IMR-90 (cell line): ENCODE data around the gene NF1. TPM values are rescaled to one million over a fixed set of nuclear protein-coding genes. Genes with fewer than 3 reads are reported as not detected.
A peak's percentile ranks its signal among the peaks of the same experiment; 100 is the strongest.

Source experiments
- ATAC-seq: fragments of 200-7000 bp; cut with Tn5 transposase; 2 replicates; pipeline ENCODE4 v1.9.1; 2020; ENCODE audit warnings: low read depth, mild to moderate bottlenecking, moderate library complexity
- BruUV-seq: library from RNA; stranded (reverse); fragments of 400-500 nt; replicated peaks from 2 replicates; lab custom pipeline; 2021; lab: Mats Ljungman, UMichigan
- CTCF ChIA-PET: fragments of 300-600 bp; formaldehyde crosslinking; extraction: SDS; loops from one replicate; lab custom pipeline; 2021; ENCODE audit warnings: antibody characterized with exemption; lab: Yijun Ruan, JAX
- POLR2A ChIA-PET: fragments of 300-600 bp; sonication (Branson Sonifier 250); formaldehyde crosslinking; loops from one replicate; lab custom pipeline; 2022; ENCODE audit warnings: antibody characterized with exemption; ENCODE audit not compliant: unreplicated experiment; lab: Charles Lee
- DNase-seq: peaks from one replicate; pipeline ENCODE4 v3.0.0; 2013
- H2AFZ ChIP-seq: replicated peaks from 2 replicates; pipeline ENCODE3; 2013; ENCODE audit warnings: low read length, mild to moderate bottlenecking; ENCODE audit not compliant: poor library complexity
- H2AK5ac ChIP-seq: 2 replicates; pipeline ENCODE4 v1.6.1; 2013; ENCODE audit warnings: low read depth, low read length, inconsistent platforms
- H2AK9ac ChIP-seq: replicated peaks from 2 replicates; pipeline ENCODE3; 2013; ENCODE audit warnings: mild to moderate bottlenecking, low read depth, low read length, moderate library complexity; ENCODE audit not compliant: poor library complexity
- H2BK120ac ChIP-seq: 2 replicates; pipeline ENCODE4 v1.6.1; 2013; ENCODE audit warnings: low read depth, low read length, inconsistent platforms
- H2BK15ac ChIP-seq: 3 replicates; pipeline ENCODE4 v1.6.1; 2013; ENCODE audit warnings: low read depth, low read length, inconsistent platforms
- H2BK20ac ChIP-seq: 2 replicates; pipeline ENCODE4 v1.6.1; 2013; ENCODE audit warnings: low read depth, mild to moderate bottlenecking, inconsistent platforms, low read length, moderate library complexity
- H2BK5ac ChIP-seq: 2 replicates; pipeline ENCODE4 v1.6.1; 2013; ENCODE audit warnings: mild to moderate bottlenecking, low read depth, low read length, inconsistent platforms; ENCODE audit not compliant: poor library complexity, severe bottlenecking
- H3K14ac ChIP-seq: replicated peaks from 2 replicates; pipeline ENCODE4 v1.6.1; 2013; ENCODE audit warnings: low read depth, low read length, inconsistent platforms
- H3K18ac ChIP-seq: 2 replicates; pipeline ENCODE4 v1.6.1; 2013; ENCODE audit warnings: low read depth, low read length, control low read depth
- H3K23ac ChIP-seq: 2 replicates; pipeline ENCODE4 v1.6.1; 2013; ENCODE audit warnings: low read depth, low read length, inconsistent platforms
- H3K27ac ChIP-seq: 2 replicates; pipeline ENCODE4 v1.5.1; 2013; ENCODE audit warnings: mild to moderate bottlenecking, control low read depth, low read length; ENCODE audit not compliant: insufficient read depth
- H3K27me3 ChIP-seq: 2 replicates; pipeline ENCODE4 v1.6.1; 2013; ENCODE audit warnings: low read length; ENCODE audit not compliant: control insufficient read depth, insufficient read depth
- H3K36me3 ChIP-seq: 2 replicates; pipeline ENCODE4 v1.6.1; 2013; ENCODE audit warnings: low read length, mixed read lengths; ENCODE audit not compliant: control insufficient read depth, insufficient read depth
- H3K4ac ChIP-seq: 2 replicates; pipeline ENCODE4 v1.6.1; 2013; ENCODE audit warnings: low read depth, low read length, inconsistent platforms
- H3K4me1 ChIP-seq: 2 replicates; pipeline ENCODE4 v1.6.1; 2013; ENCODE audit warnings: low read length, mixed read lengths; ENCODE audit not compliant: control insufficient read depth, insufficient read depth
- H3K4me2 ChIP-seq: 2 replicates; pipeline ENCODE4 v1.6.1; 2013; ENCODE audit warnings: low read depth, mild to moderate bottlenecking, control low read depth, low read length, moderate library complexity
- H3K4me3 ChIP-seq: 2 replicates; pipeline ENCODE4 v1.5.1; 2013; ENCODE audit warnings: low read depth, mild to moderate bottlenecking, control low read depth, low read length, moderate library complexity; ENCODE audit not compliant: insufficient read depth
- H3K56ac ChIP-seq: 2 replicates; pipeline ENCODE4 v1.6.1; 2013; ENCODE audit warnings: low read length, inconsistent platforms; ENCODE audit not compliant: insufficient read depth; ENCODE audit errors: extremely low read depth
- H3K79me1 ChIP-seq, 2 experiments: 2 replicates each; pipeline ENCODE4 v1.6.1; 2013; ENCODE audit warnings: low read length in 2 of 2, inconsistent platforms in 1 of 2, low read depth in 1 of 2
- H3K9ac ChIP-seq: 2 replicates; pipeline ENCODE4 v1.6.1; 2013; ENCODE audit warnings: low read depth, low read length, control low read depth
- H3K9me1 ChIP-seq: 2 replicates; pipeline ENCODE4 v1.6.1; 2013; ENCODE audit warnings: low read length, inconsistent platforms; ENCODE audit not compliant: insufficient read depth
- H3K9me3 ChIP-seq: 2 replicates; pipeline ENCODE4 v1.6.1; 2013; ENCODE audit warnings: low read length; ENCODE audit not compliant: control insufficient read depth, insufficient read depth
- H4K20me1 ChIP-seq: 2 replicates; pipeline ENCODE4 v1.6.1; 2013; ENCODE audit warnings: low read length, inconsistent platforms; ENCODE audit not compliant: insufficient read depth
- H4K5ac ChIP-seq: 2 replicates; pipeline ENCODE4 v1.6.1; 2013; ENCODE audit warnings: mild to moderate bottlenecking, low read depth, low read length, control low read depth
- H4K8ac ChIP-seq, 2 experiments: 2 replicates each; pipeline ENCODE4 v1.6.1; 2013; ENCODE audit warnings: low read depth in 2 of 2, low read length in 2 of 2, control low read depth in 1 of 2, inconsistent platforms in 1 of 2
- H4K91ac ChIP-seq: 2 replicates; pipeline ENCODE4 v1.6.1; 2013; ENCODE audit warnings: low read depth, low read length, inconsistent platforms; ENCODE audit not compliant: insufficient read depth
- BHLHE40 ChIP-seq: fragments of 150-350 bp; IDR thresholded peaks from 2 replicates; pipeline ENCODE4 v1.6.1; 2016; ENCODE audit warnings: mild to moderate bottlenecking, low read depth, low read length
- CEBPB ChIP-seq: IDR thresholded peaks from 2 replicates; pipeline ENCODE4 v1.6.1; 2012; ENCODE audit warnings: low read depth, low read length, improper control_type of control experiment
- CHD1 ChIP-seq: IDR thresholded peaks from 2 replicates; pipeline ENCODE4 v1.6.1; 2012; ENCODE audit warnings: low read depth, low read length, improper control_type of control experiment
- FOS ChIP-seq: fragments of 150-350 bp; IDR thresholded peaks from 2 replicates; pipeline ENCODE4 v1.6.1; 2016; ENCODE audit warnings: low read depth, low read length
- MAFK ChIP-seq: IDR thresholded peaks from 2 replicates; pipeline ENCODE4 v1.6.1; 2012; ENCODE audit warnings: low read depth, low read length, improper control_type of control experiment
- MAZ ChIP-seq: IDR thresholded peaks from 2 replicates; pipeline ENCODE4 v1.6.1; 2012; ENCODE audit warnings: low read depth, mild to moderate bottlenecking, low read length, improper control_type of control experiment, moderate library complexity, borderline replicate concordance
- NFE2L2 ChIP-seq: fragments of 150-350 bp; IDR thresholded peaks from 2 replicates; pipeline ENCODE4 v1.6.1; 2016; ENCODE audit warnings: low read depth, mild to moderate bottlenecking, low read length
- POLR2A ChIP-seq: IDR thresholded peaks from 2 replicates; pipeline ENCODE4 v1.6.1; 2012; ENCODE audit warnings: mild to moderate bottlenecking, low read depth, low read length
- RCOR1 ChIP-seq: IDR thresholded peaks from 2 replicates; pipeline ENCODE4 v1.6.1; 2012; ENCODE audit warnings: mild to moderate bottlenecking, low read length, improper control_type of control experiment; ENCODE audit not compliant: insufficient replicate concordance
- RFX5 ChIP-seq: IDR thresholded peaks from 2 replicates; pipeline ENCODE4 v1.8.0; 2012; ENCODE audit warnings: low read depth, mild to moderate bottlenecking, low read length, moderate library complexity
- SMC3 ChIP-seq: fragments of 150-350 bp; IDR thresholded peaks from 2 replicates; pipeline ENCODE4 v1.6.1; 2016; ENCODE audit warnings: low read depth, mild to moderate bottlenecking, antibody characterized with exemption, low read length, moderate library complexity
- WGBS, 2 experiments: methylation state at CpG; one replicate each; pipeline versions ENCODE4 v1.1.5 to v1.1.7; 2013; ENCODE audit warnings: missing lambda C conversion rate in 2 of 2; ENCODE audit not compliant: insufficient read length in 1 of 2; ENCODE audit errors: extremely low coverage in 2 of 2; 5-methylcytosine and 5-hydroxymethylcytosine counted together
- dilution Hi-C: fragments of 300-500 bp; cut with HindIII; formaldehyde crosslinking; loops from one replicate; pipeline ENCODE4 v1.14.3; 2018; ENCODE audit warnings: low sequenced_read_pairs; ENCODE audit not compliant: unreplicated experiment
- in situ Hi-C: fragments of 300-500 bp; cut with MboI; formaldehyde crosslinking; loops from 3 replicates; pipeline ENCODE4 v1.14.3; 2019; ENCODE audit warnings: low sequenced_read_pairs, inconsistent platforms, mixed read lengths
- intact Hi-C: fragments of 100-400 bp; cut with micrococcal nuclease; formaldehyde crosslinking; loops from 2 replicates; pipeline ENCODE4 v1.10.0; 2022
- polyA plus RNA-seq, 3 experiments: library from polyadenylated mRNA; depleted of rRNA; stranded (reverse); fragments of >200 nt; gene quantifications; 2 replicates each; pipeline ENCODE4 v1.2.3, GENCODE V29; 2012; ENCODE audit warnings: low replicate concordance in 1 of 3
- total RNA-seq: library from RNA; depleted of rRNA; stranded (reverse); fragments of >200 nt; gene quantifications from 2 replicates; pipeline ENCODE4 v1.2.3, GENCODE V29; 2012
- TF ChIP-seq, protein P1 (sequence below): fragments of 150-350 bp; IDR thresholded peaks from 2 replicates; pipeline ENCODE4 v1.6.1; 2017; ENCODE audit warnings: mild to moderate bottlenecking, antibody characterized with exemption, low read length, low read depth
- TF ChIP-seq, protein P2 (sequence below): conservative IDR thresholded peaks from 2 replicates; pipeline ENCODE4 v1.5.1; 2012; ENCODE audit warnings: mild to moderate bottlenecking, low read depth, low read length, improper control_type of control experiment

The NF1 gene
- total and polyA plus RNA-seq, 2 of the 4 experiments (the other 2 are of a cell fraction): 17.9 to 48.6 TPM

DNA sequence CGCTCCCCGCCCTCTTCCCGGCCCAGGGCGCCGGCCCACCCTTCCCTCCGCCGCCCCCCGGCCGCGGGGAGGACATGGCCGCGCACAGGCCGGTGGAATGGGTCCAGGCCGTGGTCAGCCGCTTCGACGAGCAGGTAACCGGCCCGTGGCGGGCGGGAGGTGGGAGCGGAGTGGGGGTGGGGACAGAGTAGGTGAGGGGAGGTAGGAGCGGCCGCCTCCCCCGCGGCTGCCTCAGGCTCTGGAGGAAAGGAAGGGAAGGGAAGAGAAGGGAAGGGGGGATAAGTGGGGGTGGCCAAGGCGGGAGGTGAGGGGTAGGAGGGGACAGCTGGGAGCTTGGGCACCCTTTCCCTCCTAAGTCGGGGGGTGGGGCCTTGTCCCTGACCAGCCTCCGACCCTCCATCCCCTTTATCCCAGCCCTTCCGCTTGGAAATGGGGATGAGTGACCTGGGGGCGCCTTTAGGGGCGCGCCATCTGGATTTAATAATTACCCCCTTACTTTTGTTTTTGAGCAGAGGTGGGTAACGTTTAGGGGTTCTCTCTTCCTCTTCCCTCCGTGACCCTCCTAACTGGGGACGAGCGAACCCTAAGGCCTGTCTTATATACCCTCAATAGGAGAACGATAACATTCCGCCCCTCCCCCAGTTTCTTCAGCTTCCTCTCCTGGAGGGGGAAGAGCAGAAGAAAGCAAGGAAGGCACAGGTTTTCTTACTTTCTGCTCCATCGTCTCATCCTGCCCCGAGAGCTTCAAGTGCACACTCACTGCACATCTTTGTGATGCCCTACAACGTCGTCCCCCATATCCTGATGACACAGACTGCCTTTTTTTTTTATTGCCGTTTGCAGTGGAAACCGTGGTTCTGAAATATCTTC, 694 bp downstream of the NF1 start (continued):
- TF ChIP-seq RCOR1 (no peak), NFE2L2 (no peak)

DNA sequence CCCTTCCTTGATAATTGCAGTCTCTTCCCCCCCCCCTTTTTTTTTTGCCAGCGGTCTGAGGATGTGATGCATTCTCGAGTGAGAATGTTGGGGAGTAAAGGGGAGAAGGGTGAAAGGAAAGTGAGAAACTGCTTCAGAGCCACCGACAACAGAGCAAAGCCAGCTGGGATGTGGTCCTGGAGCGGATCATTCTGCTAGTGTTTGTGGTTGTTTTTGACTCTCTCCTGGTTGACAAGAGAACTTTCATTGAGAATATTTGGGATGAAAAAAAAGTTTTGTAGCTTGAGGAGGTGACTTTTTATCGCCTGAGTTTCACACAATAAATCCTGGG, 1.3 kb downstream of the NF1 start:
- CTCF ChIA-PET: interaction anchor here (0.8 to 1.3 kb wide), 2 partner anchors 59 to 120 kb away, joined by 3 to 4 read pairs; no protein-coding TSS in a partner anchor
- no TSS peak for BruUV-seq
- H3K4me1 ChIP-seq: no peaks in the 10 kb centered on the region; the same call in 1 of the 2 replicates
- intact Hi-C loops: loop anchor here (5.0 kb wide), 3 partner anchors 84 to 121 kb away; no protein-coding TSS in a partner anchor
- no peaks in the 10 kb centered on the region for H3K9me3 ChIP-seq
- H4K5ac ChIP-seq: peak overlapping the region; percentile 0; the same call in 1 of the 2 replicates
- 0 out of 2 replicates have a peak overlapping the region, but pooled peaks have one; percentile 88 for H2AK5ac ChIP-seq
- peaks cover 7 to 34% of the 10 kb centered on the region in 2 experiments for H3K79me1 ChIP-seq
- H4K8ac ChIP-seq: peak overlapping the region; percentile 24 to 74; a peak in 3 of 4 replicates
- no peaks in the 10 kb centered on the region for H3K36me3 ChIP-seq
- H4K91ac ChIP-seq: peak overlapping the region; percentile 75
- H3K27ac ChIP-seq: peak overlapping the region; percentile 95; the same call in 1 of the 2 replicates
- H2BK5ac ChIP-seq: peak overlapping the region; percentile 96
- peak overlapping the region; percentile 47 for H3K14ac ChIP-seq
- DNase-seq (no peak), ATAC-seq (no peak)
- H3K56ac ChIP-seq: peak overlapping the region; percentile 55; the same call in 1 of the 2 replicates
- H3K4ac ChIP-seq: peak overlapping the region; percentile 71
- H2AK9ac ChIP-seq: peak overlapping the region; percentile 97
- peak overlapping the region; percentile 77; the same call in 1 of the 2 replicates for H3K18ac ChIP-seq
- peak overlapping the region; percentile 54 for H3K4me3 ChIP-seq
- in situ Hi-C loops: no loop called here
- POLR2A ChIA-PET: interaction anchor here (0.6 kb wide), 1 partner anchor 23 kb away, joined by 6 read pairs; no protein-coding TSS in a partner anchor
- H4K20me1 ChIP-seq: peaks cover 34% of the 10 kb centered on the region
- H2AFZ ChIP-seq: peak overlapping the region; percentile 56
- 0% methylated on average over 1 of the region's 5 CpGs; no CpG with 5 or more reads in 1 of the 2 experiments for whole genome bisulfite sequencing, 2 experiments
- H3K23ac ChIP-seq: peak overlapping the region; percentile 68
- H2BK120ac ChIP-seq: peak overlapping the region; percentile 56
- H2BK15ac ChIP-seq: 0 out of 3 replicates have a peak overlapping the region, but pooled peaks have one; percentile 43
- no peaks in the 10 kb centered on the region for H3K27me3 ChIP-seq
- H3K9me1 ChIP-seq: no peaks in the 10 kb centered on the region
- H3K9ac ChIP-seq: peak overlapping the region; percentile 86
- peak overlapping the region; percentile 97 for H3K4me2 ChIP-seq
- dilution Hi-C loops: no loop called here
- no peak overlapping the region for H2BK20ac ChIP-seq
- TF ChIP-seq CEBPB: no peak
- no peak for TF ChIP-seq SMC3
- TF ChIP-seq, protein P1, sequence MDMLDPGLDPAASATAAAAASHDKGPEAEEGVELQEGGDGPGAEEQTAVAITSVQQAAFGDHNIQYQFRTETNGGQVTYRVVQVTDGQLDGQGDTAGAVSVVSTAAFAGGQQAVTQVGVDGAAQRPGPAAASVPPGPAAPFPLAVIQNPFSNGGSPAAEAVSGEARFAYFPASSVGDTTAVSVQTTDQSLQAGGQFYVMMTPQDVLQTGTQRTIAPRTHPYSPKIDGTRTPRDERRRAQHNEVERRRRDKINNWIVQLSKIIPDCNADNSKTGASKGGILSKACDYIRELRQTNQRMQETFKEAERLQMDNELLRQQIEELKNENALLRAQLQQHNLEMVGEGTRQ: no peak
- TF ChIP-seq BHLHE40: no peak
- TF ChIP-seq, protein P2, sequence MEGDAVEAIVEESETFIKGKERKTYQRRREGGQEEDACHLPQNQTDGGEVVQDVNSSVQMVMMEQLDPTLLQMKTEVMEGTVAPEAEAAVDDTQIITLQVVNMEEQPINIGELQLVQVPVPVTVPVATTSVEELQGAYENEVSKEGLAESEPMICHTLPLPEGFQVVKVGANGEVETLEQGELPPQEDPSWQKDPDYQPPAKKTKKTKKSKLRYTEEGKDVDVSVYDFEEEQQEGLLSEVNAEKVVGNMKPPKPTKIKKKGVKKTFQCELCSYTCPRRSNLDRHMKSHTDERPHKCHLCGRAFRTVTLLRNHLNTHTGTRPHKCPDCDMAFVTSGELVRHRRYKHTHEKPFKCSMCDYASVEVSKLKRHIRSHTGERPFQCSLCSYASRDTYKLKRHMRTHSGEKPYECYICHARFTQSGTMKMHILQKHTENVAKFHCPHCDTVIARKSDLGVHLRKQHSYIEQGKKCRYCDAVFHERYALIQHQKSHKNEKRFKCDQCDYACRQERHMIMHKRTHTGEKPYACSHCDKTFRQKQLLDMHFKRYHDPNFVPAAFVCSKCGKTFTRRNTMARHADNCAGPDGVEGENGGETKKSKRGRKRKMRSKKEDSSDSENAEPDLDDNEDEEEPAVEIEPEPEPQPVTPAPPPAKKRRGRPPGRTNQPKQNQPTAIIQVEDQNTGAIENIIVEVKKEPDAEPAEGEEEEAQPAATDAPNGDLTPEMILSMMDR: no peak
- no peak for TF ChIP-seq POLR2A
- TF ChIP-seq FOS: no peak
- TF ChIP-seq CHD1: no peak
- no peak for TF ChIP-seq RCOR1
- TF ChIP-seq MAFK: no peak
- no peak for TF ChIP-seq NFE2L2
- TF ChIP-seq MAZ: no peak
- TF ChIP-seq RFX5: no peak
